Measurements from ENCODE around the gene AMOTL2. TPM values are rescaled to one million over a fixed set of nuclear protein-coding genes. Genes with fewer than 3 reads are reported as not detected.

AMOTL2 gene
- total RNA-seq, 8 experiments from 2014 or later, result 20.7 to 57.9 (median 43.3) TPM

DNA sequence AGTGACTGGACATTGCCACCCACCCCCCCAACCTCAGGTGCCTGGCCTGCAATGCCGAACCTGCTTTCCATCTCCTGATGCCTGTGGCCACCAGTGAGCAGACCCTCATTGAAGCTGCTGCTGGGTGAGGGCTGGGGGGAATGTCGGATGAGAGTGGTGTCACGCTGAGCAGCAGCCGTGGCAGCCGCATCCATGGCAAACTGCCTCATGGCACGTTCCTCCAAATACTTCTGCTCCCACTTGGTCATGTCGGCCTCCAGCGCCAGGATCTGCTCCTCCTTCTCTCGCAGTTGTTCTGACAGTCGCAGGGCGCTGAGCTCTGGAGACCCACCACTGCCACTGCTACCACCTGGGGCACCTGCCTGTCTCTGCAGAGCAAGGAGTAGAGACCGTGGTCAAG lies 14.2 kb downstream of the AMOTL2 start:
- 14 to 100% (median 96%) methylated on average over 1 to 5 of the region's 12 CpGs; no CpG with 5 or more reads in 4 of the 10 experiments for WGBS, 10 experiments
- no peak for ATAC-seq (replicated peaks in 6 of 8)
- H3K27ac ChIP-seq, result no peak overlapping the region
- H3K4me1 ChIP-seq (replicated peaks in 1 of 2), result peaks cover 17 to 19% of the 10 kb centered on the region in 2 donors
- in situ Hi-C loops (cut with MboI; ENCODE audit: low pct_unique_long_range_greater_than_20kb in 2 of 9, low sequenced_read_pairs in 9 of 9, unreplicated experiment in 9 of 9), result no loop called here
- H3K4me3 ChIP-seq, result no peak overlapping the region

DNA sequence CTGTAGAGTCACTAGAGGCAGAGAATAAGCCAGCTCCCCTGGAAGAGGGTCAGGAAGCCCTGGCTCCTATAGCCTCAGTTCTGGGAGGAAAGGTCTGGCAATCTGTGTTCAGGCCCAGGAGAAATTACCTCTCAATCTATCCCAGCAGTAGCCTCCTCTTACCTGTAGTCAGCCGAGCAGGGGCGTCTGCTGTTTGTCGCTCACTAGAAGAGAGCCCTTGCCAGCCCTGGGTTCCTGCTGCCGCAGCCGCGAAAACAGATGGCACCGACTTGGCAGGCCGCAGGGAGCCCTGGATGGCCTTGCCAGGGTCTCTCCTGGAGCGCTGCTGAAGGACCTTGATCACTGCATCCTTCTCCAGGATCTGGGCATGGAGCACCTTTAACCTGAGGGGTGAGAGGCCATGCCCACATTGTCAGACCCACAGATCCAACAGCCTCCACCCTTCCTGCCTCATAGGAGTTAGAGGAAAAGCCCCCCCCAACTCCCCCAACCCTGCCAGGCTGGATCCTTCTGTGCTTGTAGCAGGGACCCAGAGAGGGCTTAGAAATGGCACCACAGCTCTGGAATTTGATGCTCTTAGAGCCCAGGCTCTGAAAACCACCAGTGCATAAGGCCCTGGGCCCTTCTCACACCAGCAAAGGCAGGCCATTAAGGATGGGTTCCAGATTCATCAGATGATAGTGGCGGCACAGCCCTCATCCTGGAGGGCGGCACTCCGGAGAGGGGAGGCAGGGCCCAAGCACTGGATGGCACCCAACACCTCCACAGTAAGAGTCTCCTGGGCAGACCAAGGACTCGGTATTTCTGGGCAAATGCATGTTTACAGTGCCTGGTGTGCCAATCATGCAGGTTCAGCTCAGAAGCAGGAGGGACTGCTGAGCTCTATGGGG lies 14.9 kb downstream of the AMOTL2 start:
- H3K27ac ChIP-seq, result no peak overlapping the region

DNA sequence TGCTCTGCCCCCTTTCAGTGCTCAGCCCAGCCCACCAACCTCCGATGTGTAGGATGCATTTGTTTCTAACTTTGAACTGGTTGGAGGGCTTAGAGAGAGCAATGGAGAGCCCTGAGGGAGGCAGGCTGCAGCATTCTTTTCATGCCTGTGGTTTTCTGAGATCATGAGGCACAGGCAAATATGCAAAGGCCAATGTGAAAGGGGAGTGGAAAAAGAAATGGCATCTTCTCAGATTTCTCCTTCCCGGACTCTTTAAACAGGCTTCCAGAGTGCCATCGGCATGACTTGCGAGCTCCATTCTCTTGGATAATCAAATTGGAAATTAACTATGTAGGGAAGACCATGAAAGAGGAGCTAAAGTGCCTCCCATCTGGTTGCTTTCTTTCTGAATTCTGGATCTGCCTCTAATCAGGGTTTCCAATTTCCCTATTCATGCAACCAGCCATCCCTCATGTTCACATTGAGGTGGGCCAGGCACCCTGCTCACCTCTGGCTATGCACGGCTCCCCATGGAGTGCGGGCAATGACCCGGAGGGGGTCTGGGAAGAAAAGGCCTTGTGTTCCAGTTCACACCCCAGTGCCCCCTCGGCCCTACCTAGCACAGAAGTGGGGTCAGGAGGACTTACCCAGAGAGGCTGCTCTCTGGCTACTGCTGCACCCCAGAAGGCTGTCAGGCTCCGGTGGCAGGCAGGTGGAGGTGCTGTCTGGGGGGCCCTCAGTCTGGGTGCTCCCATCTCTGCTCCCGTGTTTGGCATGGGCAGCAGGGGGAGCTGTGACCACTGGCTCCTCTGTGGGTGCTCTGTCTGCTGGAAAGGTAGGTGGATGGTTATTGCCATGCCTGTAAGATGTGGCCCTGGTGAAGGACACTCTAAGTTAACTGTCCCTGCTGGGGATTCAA lies 16.1 kb downstream of the AMOTL2 start:
- Histone ChIP-seq H3K4me3 (no peak overlapping the region), H3K4me1 (replicated peaks in 1 of 2) (peaks cover 3 to 6% of the 10 kb centered on the region in 2 donors), H3K27ac (peak overlapping the region in 1 of 2 donors; percentile 26)
- WGBS, 10 experiments, result 0 to 100% (median 47%) methylated on average over 1 to 8 of the region's 10 CpGs
- in situ Hi-C loops (cut with MboI; ENCODE audit: low pct_unique_long_range_greater_than_20kb in 2 of 9, low sequenced_read_pairs in 9 of 9, unreplicated experiment in 9 of 9), result no loop called here
- ATAC-seq (replicated peaks in 6 of 8), result peak; percentile 77 to 94 (median 83)

More for the DNA sequence above, 14.9 kb downstream of the AMOTL2 start:
- in situ Hi-C loops (cut with MboI; ENCODE audit: low pct_unique_long_range_greater_than_20kb in 2 of 9, low sequenced_read_pairs in 9 of 9, unreplicated experiment in 9 of 9), result no loop called here
- peaks cover 13 to 15% of the 10 kb centered on the region in 2 donors for H3K4me1 ChIP-seq (replicated peaks in 1 of 2)
- 82 to 87% methylated on average over 3 to 7 of the region's 13 CpGs; no CpG with 5 or more reads in 8 of the 10 experiments for WGBS, 10 experiments
- ATAC-seq (replicated peaks in 6 of 8), result no peak
- no peak overlapping the region for H3K4me3 ChIP-seq

DNA sequence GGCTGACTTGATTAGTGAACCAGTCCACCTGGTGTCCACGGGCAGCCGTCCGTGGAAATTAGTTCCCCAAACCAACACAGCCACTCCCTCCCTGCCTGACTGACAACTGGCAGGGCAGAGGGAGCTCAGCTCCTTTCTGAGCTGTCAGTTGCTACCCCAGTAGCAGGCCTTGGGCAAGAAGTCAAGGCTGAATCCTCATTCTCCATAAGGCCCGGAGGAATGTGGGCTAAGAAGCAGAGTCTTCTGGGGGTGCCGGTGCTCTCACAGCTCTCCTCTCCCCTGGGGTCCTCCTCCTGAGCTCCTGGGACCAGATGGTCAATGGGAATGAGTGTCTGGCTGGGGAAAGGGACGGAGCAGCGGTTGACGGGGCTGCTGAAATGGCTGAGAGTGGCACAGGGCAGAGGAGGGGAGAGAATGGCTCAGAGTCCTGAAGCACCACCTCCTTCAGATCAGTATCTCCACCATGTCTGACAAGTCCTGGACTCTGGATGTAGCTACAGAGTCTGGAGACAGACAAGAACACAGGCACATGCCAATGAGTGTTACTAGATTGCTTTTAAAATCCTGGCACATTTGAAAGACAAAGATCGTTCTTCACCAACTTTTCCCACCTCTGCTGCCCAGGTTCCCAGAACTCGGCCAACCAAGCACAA lies 16.9 kb downstream of the AMOTL2 start:
- in situ Hi-C loops (cut with MboI; ENCODE audit: low pct_unique_long_range_greater_than_20kb in 2 of 9, low sequenced_read_pairs in 9 of 9, unreplicated experiment in 9 of 9), result no loop called here
- 0 to 100% (median 68%) methylated on average over 1 to 7 of the region's 10 CpGs; no CpG with 5 or more reads in 3 of the 10 experiments for WGBS, 10 experiments

DNA sequence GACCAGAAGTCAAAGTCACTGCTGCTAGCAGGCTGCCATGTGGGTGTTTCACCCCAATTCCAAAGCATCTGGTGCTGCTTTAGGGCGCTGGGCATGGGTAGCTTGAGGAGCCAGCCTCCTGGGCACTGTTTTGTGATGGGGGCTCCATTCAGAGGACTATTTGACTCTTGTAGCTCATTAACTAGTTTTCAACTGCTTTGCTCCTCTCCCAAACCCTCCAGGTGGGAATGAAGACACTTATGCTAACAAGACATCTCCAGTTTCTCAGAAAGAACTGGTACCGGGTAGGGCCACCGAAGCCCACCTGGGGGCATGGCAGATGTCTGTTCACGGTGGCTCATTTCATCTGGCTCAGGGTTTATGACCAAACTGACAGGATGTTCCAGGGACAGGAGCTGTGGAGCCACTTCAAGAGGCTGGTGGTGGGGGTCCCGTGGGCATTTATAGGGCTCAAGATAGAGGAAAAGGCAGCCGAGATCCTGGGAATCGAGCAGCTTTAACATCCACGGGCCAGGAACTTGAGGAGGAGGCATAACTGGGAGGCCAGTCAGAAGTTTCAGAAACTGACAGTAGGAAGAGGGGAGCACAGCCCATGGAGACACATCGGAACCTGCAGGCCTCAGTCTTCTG lies 17.7 kb downstream of the AMOTL2 start:
- Histone ChIP-seq H3K4me1 (replicated peaks in 1 of 2) (peaks cover 0 to 6% of the 10 kb centered on the region in 2 donors), H3K4me3 (no peak overlapping the region), H3K27ac (no peak overlapping the region)
- in situ Hi-C loops (cut with MboI; ENCODE audit: low pct_unique_long_range_greater_than_20kb in 2 of 9, low sequenced_read_pairs in 9 of 9, unreplicated experiment in 9 of 9), result no loop called here
- WGBS, 10 experiments, result 79 to 100% (median 94%) methylated on average over 2 to 5 of the region's 9 CpGs; no CpG with 5 or more reads in 2 of the 10 experiments
- ATAC-seq (replicated peaks in 6 of 8), result no peak

More for the DNA sequence above, 16.9 kb downstream of the AMOTL2 start:
- peak overlapping the region in 1 of 2 donors; percentile 23 for H3K27ac ChIP-seq
- no peak overlapping the region for H3K4me3 ChIP-seq
- peak; percentile 20 to 45 (median 28) for ATAC-seq (replicated peaks in 6 of 8)
- peaks cover 0 to 6% of the 10 kb centered on the region in 2 donors for H3K4me1 ChIP-seq (replicated peaks in 1 of 2)

DNA sequence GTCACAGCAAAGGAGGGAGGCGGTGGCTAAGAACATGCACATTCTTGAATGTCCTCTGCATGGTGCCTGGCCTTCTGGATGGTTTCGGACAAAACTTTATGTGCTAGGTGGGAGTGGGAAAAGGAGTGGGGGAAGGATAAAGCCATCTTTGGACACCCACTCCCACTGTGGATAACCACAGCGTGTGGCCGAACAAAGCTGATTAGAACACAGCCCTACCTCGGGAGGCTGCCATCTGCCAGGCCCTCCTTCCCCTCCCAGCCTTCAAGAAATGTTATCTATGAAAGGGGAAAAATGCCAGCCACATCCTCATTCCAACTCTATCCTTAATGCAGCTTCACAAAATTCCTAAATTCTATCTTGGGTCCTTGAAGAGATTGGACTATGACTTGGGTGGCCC lies 18.8 kb downstream of the AMOTL2 start:
- ATAC-seq (replicated peaks in 6 of 8), result no peak
- 38 to 100% (median 100%) methylated on average over 1 to 4 of the region's 5 CpGs; no CpG with 5 or more reads in 3 of the 10 experiments for WGBS, 10 experiments
- H3K4me1 ChIP-seq (replicated peaks in 1 of 2), result peaks cover 0 to 6% of the 10 kb centered on the region in 2 donors
- no peak overlapping the region for H3K4me3 ChIP-seq
- no peak overlapping the region for H3K27ac ChIP-seq
- in situ Hi-C loops (cut with MboI; ENCODE audit: low pct_unique_long_range_greater_than_20kb in 2 of 9, low sequenced_read_pairs in 9 of 9, unreplicated experiment in 9 of 9), result no loop called here

DNA sequence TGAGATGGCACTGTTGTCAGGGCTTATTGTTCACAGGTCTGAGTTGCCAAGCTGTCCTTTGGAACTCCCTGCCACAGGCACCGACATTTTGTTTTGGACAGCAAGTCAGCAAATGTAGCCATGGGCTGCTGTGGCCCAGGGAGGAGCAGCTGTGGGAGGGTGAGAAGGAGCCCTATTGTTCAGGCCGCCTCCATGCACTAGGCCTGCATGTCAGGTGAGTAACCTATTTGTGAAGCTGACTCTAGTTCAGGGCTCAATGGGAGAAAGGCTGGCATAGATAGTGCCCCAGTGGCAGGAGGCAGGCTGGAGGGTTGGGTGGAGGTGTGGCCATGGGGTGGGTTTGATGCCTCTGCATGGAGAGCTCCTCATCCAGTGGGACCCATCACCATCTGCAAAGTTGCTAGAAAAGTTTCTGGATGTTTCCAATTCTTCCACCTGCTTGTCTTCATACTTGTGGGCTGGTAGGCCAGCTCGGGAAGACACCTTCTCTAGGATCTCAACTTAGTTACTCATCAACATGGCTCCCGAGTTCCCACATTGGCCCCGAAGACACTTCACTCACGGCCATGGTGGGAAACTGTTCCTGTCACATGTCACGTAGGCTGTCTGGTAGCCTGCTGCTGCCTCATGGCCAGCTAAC lies 19.5 kb downstream of the AMOTL2 start:
- Histone ChIP-seq H3K4me1 (replicated peaks in 1 of 2) (peaks cover 0 to 6% of the 10 kb centered on the region in 2 donors), H3K4me3 (no peak overlapping the region), H3K27ac (no peak overlapping the region)
- in situ Hi-C loops (cut with MboI; ENCODE audit: low pct_unique_long_range_greater_than_20kb in 2 of 9, low sequenced_read_pairs in 9 of 9, unreplicated experiment in 9 of 9), result no loop called here
- 46 to 100% (median 85%) methylated on average over 1 to 5 of the region's 7 CpGs; no CpG with 5 or more reads in 4 of the 10 experiments for WGBS, 10 experiments
- ATAC-seq (replicated peaks in 6 of 8), result no peak

DNA sequence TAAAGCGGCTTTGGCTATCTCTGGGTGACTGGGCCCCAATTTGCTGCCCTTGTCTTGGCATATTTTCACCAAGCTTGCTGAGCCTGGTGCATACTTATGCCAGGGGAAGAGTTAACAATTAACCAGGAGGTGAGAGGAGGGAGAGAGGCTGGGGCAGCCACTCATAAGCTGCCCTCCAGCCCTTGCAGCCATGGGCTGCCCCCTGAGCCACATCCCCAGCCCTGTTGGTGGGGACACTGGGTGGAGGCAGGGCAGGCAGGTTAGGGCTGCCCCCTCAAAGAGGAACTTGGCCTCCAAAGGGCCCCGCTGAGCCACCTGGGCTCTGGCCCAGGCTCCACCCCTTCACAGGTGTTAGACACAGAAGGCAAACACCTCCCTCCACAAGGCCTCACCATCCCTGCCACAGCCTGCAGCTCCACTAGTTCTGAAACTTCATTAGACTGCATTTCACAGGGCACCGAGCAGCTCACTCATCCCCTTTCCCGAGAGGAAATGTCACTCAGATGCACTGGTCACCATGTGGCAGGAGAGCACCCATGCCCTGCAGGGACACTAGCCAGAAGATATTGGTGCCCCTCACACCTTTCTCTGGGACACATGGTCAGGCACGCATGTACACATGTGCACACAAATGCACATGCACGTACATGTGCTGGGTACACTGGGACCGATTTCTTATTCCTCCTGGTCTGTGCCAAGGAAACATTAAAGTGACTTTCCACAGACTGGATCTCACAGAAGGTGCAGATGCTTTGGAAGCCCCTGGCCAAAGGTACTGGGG lies 20.2 kb downstream of the AMOTL2 start:
- H3K27ac ChIP-seq, result no peak overlapping the region
- peaks cover 0 to 6% of the 10 kb centered on the region in 2 donors for H3K4me1 ChIP-seq (replicated peaks in 1 of 2)
- H3K4me3 ChIP-seq, result no peak overlapping the region
- in situ Hi-C loops (cut with MboI; ENCODE audit: low pct_unique_long_range_greater_than_20kb in 2 of 9, low sequenced_read_pairs in 9 of 9, unreplicated experiment in 9 of 9), result no loop called here
- ATAC-seq (replicated peaks in 6 of 8), result no peak
- WGBS, 10 experiments, result 67 to 100% (median 100%) methylated on average over 1 to 3 of the region's 7 CpGs; no CpG with 5 or more reads in 4 of the 10 experiments

DNA sequence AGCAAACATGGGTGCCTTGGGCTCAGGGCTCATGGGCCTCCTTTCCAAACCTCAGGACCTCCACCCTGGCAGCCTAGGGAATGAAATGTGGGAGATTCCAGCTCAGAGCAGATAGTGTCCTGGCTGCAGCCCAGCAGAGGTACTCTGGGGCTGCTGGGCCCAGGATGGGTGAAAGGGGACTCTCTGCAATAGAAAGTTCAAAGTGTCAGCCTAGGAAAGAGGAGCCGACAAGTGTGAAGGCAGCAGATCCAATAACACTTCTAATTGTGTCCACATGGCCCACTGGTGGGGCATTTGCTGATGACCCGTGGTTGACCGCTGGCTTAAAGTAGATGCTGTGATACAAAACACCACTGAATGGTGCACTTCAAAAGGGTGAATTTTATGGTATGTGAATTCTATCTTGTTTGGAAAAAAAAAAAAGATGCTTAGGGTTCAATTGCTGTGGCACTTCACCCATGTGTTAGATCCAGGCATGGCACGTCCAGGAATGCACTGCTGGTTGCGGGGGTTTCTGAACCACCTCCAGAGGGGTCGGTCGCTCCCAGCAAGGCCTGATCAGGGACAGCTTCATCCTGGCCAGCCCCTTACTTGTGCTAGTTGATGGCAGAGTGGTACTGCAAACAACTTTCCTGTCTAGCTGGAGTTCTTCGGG lies 20.9 kb downstream of the AMOTL2 start:
- H3K4me3 ChIP-seq, result no peak overlapping the region
- WGBS, 10 experiments, result 48 to 100% (median 87%) methylated on average over 1 to 6 of the region's 8 CpGs; no CpG with 5 or more reads in 4 of the 10 experiments
- H3K4me1 ChIP-seq (replicated peaks in 1 of 2), result peaks cover 0 to 6% of the 10 kb centered on the region in 2 donors
- peak in 1 of 8 experiments; percentile 2 for ATAC-seq (replicated peaks in 6 of 8)
- in situ Hi-C loops (cut with MboI; ENCODE audit: low pct_unique_long_range_greater_than_20kb in 2 of 9, low sequenced_read_pairs in 9 of 9, unreplicated experiment in 9 of 9), result no loop called here
- no peak overlapping the region for H3K27ac ChIP-seq

DNA sequence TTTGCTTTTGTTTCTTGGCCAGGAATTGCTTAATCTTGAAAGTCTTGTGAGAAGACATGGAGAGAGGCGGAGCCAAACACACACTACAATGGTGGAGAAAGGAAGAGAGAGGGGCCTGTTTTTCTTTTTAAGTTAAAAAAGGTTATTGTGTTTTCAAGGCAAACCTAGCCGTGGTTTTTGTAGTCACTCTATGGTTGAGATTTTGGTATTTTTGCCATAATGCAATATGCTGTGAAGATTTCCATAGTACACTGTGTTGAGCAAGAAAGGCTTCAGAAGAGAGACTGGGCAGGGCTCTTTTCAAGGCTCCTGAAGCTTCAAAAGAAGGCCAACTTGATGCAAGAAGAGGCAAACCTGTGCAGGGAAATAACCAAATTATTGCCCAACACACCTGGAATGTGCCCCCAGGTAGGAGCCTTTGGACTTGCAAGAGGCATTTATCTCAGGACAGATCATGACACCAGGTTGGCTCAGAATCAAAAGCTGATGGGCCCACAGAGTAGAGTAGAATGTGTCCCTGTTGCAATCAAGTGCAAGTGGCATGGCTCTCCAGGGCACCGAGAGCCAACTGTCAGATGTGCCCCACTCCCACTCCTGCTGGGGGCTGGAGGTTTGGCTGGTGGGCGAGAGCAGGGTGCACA lies 22.1 kb downstream of the AMOTL2 start:
- ATAC-seq (replicated peaks in 6 of 8), result no peak

More for the DNA sequence above, 22.1 kb downstream of the AMOTL2 start:
- no peak overlapping the region for H3K4me3 ChIP-seq
- WGBS, 10 experiments, result 0 to 100% (median 85%) methylated on average over 1 to 2 of the region's 4 CpGs; no CpG with 5 or more reads in 2 of the 10 experiments
- in situ Hi-C loops (cut with MboI; ENCODE audit: low pct_unique_long_range_greater_than_20kb in 2 of 9, low sequenced_read_pairs in 9 of 9, unreplicated experiment in 9 of 9), result no loop called here
- no peak overlapping the region for H3K27ac ChIP-seq
- H3K4me1 ChIP-seq (replicated peaks in 1 of 2), result no peaks in the 10 kb centered on the region

All from motor neuron (in vitro differentiated cells).